HG03342 (cell line): ENCODE results near the gene MEI1.
"Not testable (repeated sequence)": the region's sequence is repeated elsewhere in the genome, so short reads cannot be mapped to it uniquely, and the experiment has no call there.

Experiments used
- ATAC-seq: cut with Tn5 transposase; IDR thresholded peaks from one replicate; pipeline ENCODE4 v1.9.1; 2021; ENCODE audit warnings: mild to moderate bottlenecking, moderate library complexity; ENCODE audit not compliant: unreplicated experiment

Gene MEI1

GRCh38 chr22:41699264-41700107 lies at the start of gene MEI1:
Gene MEI1 (plus strand): TSS chr22:41699503. CDS start chr22:41699539, 36 bp downstream.
- ATAC-seq: no peak

- ATAC-seq: no peak
These were observed 49.1 kb upstream of the MEI1 start for GRCh38 chr22:41650229-41650628.

- no peak for ATAC-seq
These were observed 48.5 kb upstream of the MEI1 start for GRCh38 chr22:41650821-41651220.

GRCh38 chr22:41654322-41654721 lies 45.0 kb upstream of the MEI1 start:
- ATAC-seq: no peak

GRCh38 chr22:41656556-41656955 lies 42.7 kb upstream of the MEI1 start:
- ATAC-seq: no peak

GRCh38 chr22:41657709-41658108 lies 41.6 kb upstream of the MEI1 start:
- ATAC-seq: no peak

- ATAC-seq: no peak
These were observed 40.4 kb upstream of the MEI1 start for GRCh38 chr22:41658869-41659268.

GRCh38 chr22:41659941-41660340 lies 39.4 kb upstream of the MEI1 start:
- ATAC-seq: no peak

GRCh38 chr22:41660416-41660815 lies 38.9 kb upstream of the MEI1 start:
- ATAC-seq: no peak

- no peak for ATAC-seq
These were observed 38.2 kb upstream of the MEI1 start for GRCh38 chr22:41661088-41661487.

GRCh38 chr22:41661713-41662112 lies 37.6 kb upstream of the MEI1 start:
- no peak for ATAC-seq

- not testable (repeated sequence) for ATAC-seq
These were observed 35.7 kb upstream of the MEI1 start for GRCh38 chr22:41663594-41663993.

- no peak for ATAC-seq
These were observed 34.8 kb upstream of the MEI1 start for GRCh38 chr22:41664490-41664889.

- ATAC-seq: no peak
These were observed 34.4 kb upstream of the MEI1 start for GRCh38 chr22:41664951-41665350.

GRCh38 chr22:41668971-41669911 lies 30.1 kb upstream of the MEI1 start:
- no peak for ATAC-seq

GRCh38 chr22:41672096-41672495 lies 27.2 kb upstream of the MEI1 start:
- not testable (repeated sequence) for ATAC-seq

GRCh38 chr22:41672780-41673509 lies 26.4 kb upstream of the MEI1 start:
- no peak for ATAC-seq

- no peak for ATAC-seq
These were observed 24.4 kb upstream of the MEI1 start for GRCh38 chr22:41674846-41675340.

- no peak for ATAC-seq
These were observed 23.2 kb upstream of the MEI1 start for GRCh38 chr22:41676134-41676533.

- ATAC-seq: no peak
These were observed 17.7 kb upstream of the MEI1 start for GRCh38 chr22:41681616-41682015.
